Breast epithelium (tissue), 3 donors: ENCODE results near the gene AP3S1.

Experiments
- POLR2A ChIP-seq: fragments of 450-650 bp; IDR thresholded peaks from one replicate; pipeline ENCODE4 v1.6.1; 2016; ENCODE audit warnings: antibody characterized with exemption, mild to moderate bottlenecking, moderate library complexity
- TF ChIP-seq, protein P1 (sequence below), 3 donors: fragments of 450-650 bp; IDR thresholded peaks; one replicate each; pipeline ENCODE4 v1.5.1; 2016 to 2017; ENCODE audit warnings: antibody characterized with exemption in 3 of 3, mild to moderate bottlenecking in 3 of 3, moderate library complexity in 3 of 3

DNA sequence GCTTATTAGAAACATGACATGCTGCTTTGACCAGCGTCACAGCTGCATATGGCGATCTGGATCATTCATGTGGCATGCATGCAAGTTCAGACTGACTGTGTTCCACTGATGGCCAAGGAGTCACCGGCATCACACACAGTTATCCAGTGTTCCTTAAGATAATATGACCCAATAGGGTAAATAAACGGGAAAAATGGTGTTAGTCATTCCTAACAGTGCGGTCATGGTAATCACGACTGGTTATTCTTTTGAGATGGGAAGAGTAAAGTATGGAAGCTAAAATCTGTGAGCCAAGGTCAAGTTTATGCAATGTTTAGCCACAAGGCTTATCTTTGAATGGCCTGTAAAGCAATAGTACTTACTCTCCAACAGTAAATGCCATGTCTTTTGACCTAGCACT lies 91.3 kb downstream of the AP3S1 start:
- TF ChIP-seq, protein P1, sequence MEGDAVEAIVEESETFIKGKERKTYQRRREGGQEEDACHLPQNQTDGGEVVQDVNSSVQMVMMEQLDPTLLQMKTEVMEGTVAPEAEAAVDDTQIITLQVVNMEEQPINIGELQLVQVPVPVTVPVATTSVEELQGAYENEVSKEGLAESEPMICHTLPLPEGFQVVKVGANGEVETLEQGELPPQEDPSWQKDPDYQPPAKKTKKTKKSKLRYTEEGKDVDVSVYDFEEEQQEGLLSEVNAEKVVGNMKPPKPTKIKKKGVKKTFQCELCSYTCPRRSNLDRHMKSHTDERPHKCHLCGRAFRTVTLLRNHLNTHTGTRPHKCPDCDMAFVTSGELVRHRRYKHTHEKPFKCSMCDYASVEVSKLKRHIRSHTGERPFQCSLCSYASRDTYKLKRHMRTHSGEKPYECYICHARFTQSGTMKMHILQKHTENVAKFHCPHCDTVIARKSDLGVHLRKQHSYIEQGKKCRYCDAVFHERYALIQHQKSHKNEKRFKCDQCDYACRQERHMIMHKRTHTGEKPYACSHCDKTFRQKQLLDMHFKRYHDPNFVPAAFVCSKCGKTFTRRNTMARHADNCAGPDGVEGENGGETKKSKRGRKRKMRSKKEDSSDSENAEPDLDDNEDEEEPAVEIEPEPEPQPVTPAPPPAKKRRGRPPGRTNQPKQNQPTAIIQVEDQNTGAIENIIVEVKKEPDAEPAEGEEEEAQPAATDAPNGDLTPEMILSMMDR (IDR thresholded peaks at IDR 0.05): no peak
- TF ChIP-seq POLR2A: no peak
